Kidney (tissue), 14 donors: Measurements from ENCODE around the gene LUZP1. TPM values are rescaled to one million over a fixed set of nuclear protein-coding genes. Genes with fewer than 3 reads are reported as not detected.

Experiments used
- DNase-seq, 5 donors: peaks; one replicate each; pipeline ENCODE4 v3.0.0-alpha.2; 2013 to 2020
- FAIRE-seq: peaks from 2 replicates; lab custom pipeline; 2012; peaks lifted over from hg19 to GRCh38; lab: Jason Lieb, UNC
- H3K27ac ChIP-seq, 2 donors: one replicate each; pipeline ENCODE4 v1.7.0; 2013; ENCODE audit warnings: low read depth in 2 of 2, low read length in 2 of 2, inconsistent platforms in 1 of 2
- H3K27me3 ChIP-seq: one replicate; pipeline ENCODE4 v1.7.1; 2013; ENCODE audit warnings: low read length, inconsistent platforms; ENCODE audit not compliant: control insufficient read depth, insufficient read depth
- H3K36me3 ChIP-seq, 3 donors: one replicate each; pipeline versions ENCODE4 v1.7.0 to v1.7.1; 2013; ENCODE audit warnings: low read length in 3 of 3, control low read depth in 1 of 3, inconsistent platforms in 1 of 3; ENCODE audit not compliant: insufficient read depth in 3 of 3, control insufficient read depth in 2 of 3
- H3K4me1 ChIP-seq, 3 donors: one replicate each; pipeline versions ENCODE4 v1.7.0 to v1.7.1; 2013; ENCODE audit warnings: low read length in 3 of 3, inconsistent platforms in 1 of 3, low read depth in 1 of 3; ENCODE audit not compliant: control insufficient read depth in 2 of 3, insufficient read depth in 2 of 3
- H3K4me3 ChIP-seq, 3 donors: one replicate each; pipeline versions ENCODE4 v1.7.0 to v1.8.1; 2013; ENCODE audit warnings: low read length in 3 of 3, control low read depth in 1 of 3, inconsistent platforms in 1 of 3
- H3K9ac ChIP-seq, 3 donors: one replicate each; pipeline versions ENCODE4 v1.7.0 to v1.7.1; 2013; ENCODE audit warnings: low read length in 3 of 3, control low read depth in 1 of 3, inconsistent platforms in 1 of 3
- H3K9me3 ChIP-seq, 3 donors: one replicate each; pipeline versions ENCODE4 v1.7.0 to v1.7.1; 2013; ENCODE audit warnings: low read length in 3 of 3, control low read depth in 1 of 3, inconsistent platforms in 1 of 3; ENCODE audit not compliant: control insufficient read depth in 2 of 3, insufficient read depth in 1 of 3
- CTCF ChIP-seq: IDR thresholded peaks from 3 replicates; pipeline ENCODE4 v1.5.1; 2012; ENCODE audit warnings: mild to moderate bottlenecking, moderate library complexity, borderline replicate concordance; ENCODE audit not compliant: insufficient read depth; ENCODE audit errors: extremely low read depth
- intact Hi-C: fragments of 100-400 bp; cut with DNase I; formaldehyde crosslinking; loops from one replicate; pipeline ENCODE4 v1.11.1; 2022
- polyA plus RNA-seq: library from polyadenylated mRNA; stranded (reverse); fragments of 350-450 nt; fragmentation: Illumina TruSeq; extraction: RNeasy Lipid Tissue Mini Kit (QIAGEN cat#74804); gene quantifications from one replicate; pipeline ENCODE4 v1.2.3, GENCODE V29; 2014; ENCODE audit warnings: low read depth, low replicate concordance; ENCODE audit not compliant: insufficient read depth
- total RNA-seq: library from RNA; stranded (reverse); fragmentation: NEBNext Ultra II Directional; extraction: Animal tissue kit (Norgen Biotek cat#: 25700); gene quantifications from one replicate; pipeline ENCODE4 v1.2.1, GENCODE V29; 2021
- donor health status: control.
- donor health status: control.
- donor health status: control.
- donor health status: control.
- donor health status: control.
- donor health status: DM: yes; HTN: yes; CAD: no.
- donor health status: Normal renal cell carcinoma (clear cell type).

LUZP1 gene
- total and polyA plus RNA-seq, 2 donors from 2014 or later: 6.7 to 39.0 TPM

- no peak for DNase-seq
- Histone ChIP-seq H3K36me3 (no peaks in the 10 kb centered on the region), H3K4me1 (peaks cover 0 to 3% (median 0%) of the 10 kb centered on the region in 3 donors), H3K27me3 (no peaks in the 10 kb centered on the region), H3K4me3 (no peak overlapping the region), H3K9me3 (no peaks in the 10 kb centered on the region), H3K9ac (no peak overlapping the region), H3K27ac (no peak overlapping the region)
- no peak for FAIRE-seq
- intact Hi-C loops: loop anchor here (5.0 to 10.0 kb wide), 2 partner anchors 90 to 213 kb away; partner anchors contain the start of gene LACTBL1
- TF ChIP-seq CTCF: no peak
Measured at GRCh38 chr1:23187637-23188036, 19.0 kb upstream of the LUZP1 start.

- intact Hi-C loops: loop anchor here (5.0 to 10.0 kb wide), 2 partner anchors 88 to 211 kb away; partner anchors contain the start of gene LACTBL1
- DNase-seq (no peak), FAIRE-seq (no peak)
- Histone ChIP-seq H3K36me3 (no peaks in the 10 kb centered on the region), H3K9ac (no peak overlapping the region), H3K4me3 (no peak overlapping the region), H3K9me3 (no peaks in the 10 kb centered on the region), H3K27me3 (no peaks in the 10 kb centered on the region), H3K27ac (no peak overlapping the region), H3K4me1 (peaks cover 0 to 3% (median 0%) of the 10 kb centered on the region in 3 donors)
- no peak for TF ChIP-seq CTCF
Measured at GRCh38 chr1:23185381-23185780, 16.7 kb upstream of the LUZP1 start.

- Histone ChIP-seq H3K36me3 (no peaks in the 10 kb centered on the region), H3K4me1 (peaks cover 0 to 3% (median 0%) of the 10 kb centered on the region in 3 donors), H3K9me3 (no peaks in the 10 kb centered on the region), H3K4me3 (peak overlapping the region in 2 of 3 donors; percentile 40 to 66), H3K9ac (peak overlapping the region in 1 of 3 donors; percentile 46), H3K27me3 (no peaks in the 10 kb centered on the region), H3K27ac (no peak overlapping the region)
- intact Hi-C loops: loop anchor here (10.0 kb wide), 1 partner anchor 210 kb away; the partner anchor contains the start of gene LACTBL1
- TF ChIP-seq CTCF: peak; percentile 77
- no peak for FAIRE-seq
- DNase-seq: peak in 4 of 5 donors; percentile 53 to 75 (median 62)
Measured at GRCh38 chr1:23184212-23184934, 15.7 kb upstream of the LUZP1 start.
